RKO (cell line): ENCODE results near the gene DLX5.
"Not testable (repeated sequence)": the region's sequence is repeated elsewhere in the genome, so short reads cannot be mapped to it uniquely, and the experiment has no call there.

Source experiments
- DNase-seq: peaks from one replicate; pipeline ENCODE4 v3.0.0-alpha.2; 2016; ENCODE audit warnings: low spot score

DLX5 gene

DNA sequence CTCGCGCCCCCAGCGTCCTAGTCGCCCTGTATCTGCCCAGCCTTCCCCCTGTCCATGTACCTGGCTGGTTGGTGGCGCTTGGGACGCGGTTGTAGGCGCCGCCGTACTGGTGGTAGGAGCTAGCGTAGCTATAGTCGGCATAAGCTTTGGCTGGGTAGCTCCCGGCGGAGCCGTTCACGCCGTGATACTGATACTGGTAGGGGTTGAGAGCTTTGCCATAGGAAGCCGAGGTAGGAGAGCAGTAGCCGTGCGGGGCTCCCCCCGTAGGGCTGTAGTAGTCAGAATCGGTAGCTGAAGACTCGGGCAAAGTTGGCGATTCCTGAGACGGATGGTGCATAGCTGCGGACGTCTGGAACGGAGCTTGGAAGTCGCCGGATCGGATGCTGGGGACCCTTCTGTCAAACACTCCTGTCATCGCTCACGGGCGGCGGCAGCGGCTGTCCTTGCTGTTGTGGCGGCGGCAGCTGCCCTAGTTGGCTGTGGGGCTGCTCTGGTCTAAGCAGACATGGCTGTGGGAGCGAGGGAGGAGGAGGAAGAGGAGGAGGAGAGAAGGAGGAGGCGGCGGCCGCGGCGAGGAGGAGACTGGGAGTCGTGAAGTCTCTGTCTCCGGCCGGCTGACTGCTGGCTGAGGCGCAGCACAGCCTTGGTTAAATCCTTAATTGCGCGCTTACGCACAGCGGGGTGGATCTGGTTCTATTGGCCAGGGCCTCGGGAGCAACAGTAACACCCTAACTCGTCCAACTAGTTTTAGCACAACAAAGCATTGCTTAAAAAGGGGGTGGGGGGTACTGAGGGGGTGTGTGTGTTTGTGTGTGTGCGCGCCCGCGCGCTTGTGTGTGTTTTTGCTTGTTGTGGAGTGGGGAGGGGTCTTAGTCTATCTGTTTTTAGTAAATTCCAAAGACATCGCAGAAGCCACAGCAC is at the start of gene DLX5:
DLX5 (minus strand) TSS at position 623 of the 921 bp plus-strand sequence; CDS start at position 415, 208 bp downstream.
- no peak for DNase-seq

DNA sequence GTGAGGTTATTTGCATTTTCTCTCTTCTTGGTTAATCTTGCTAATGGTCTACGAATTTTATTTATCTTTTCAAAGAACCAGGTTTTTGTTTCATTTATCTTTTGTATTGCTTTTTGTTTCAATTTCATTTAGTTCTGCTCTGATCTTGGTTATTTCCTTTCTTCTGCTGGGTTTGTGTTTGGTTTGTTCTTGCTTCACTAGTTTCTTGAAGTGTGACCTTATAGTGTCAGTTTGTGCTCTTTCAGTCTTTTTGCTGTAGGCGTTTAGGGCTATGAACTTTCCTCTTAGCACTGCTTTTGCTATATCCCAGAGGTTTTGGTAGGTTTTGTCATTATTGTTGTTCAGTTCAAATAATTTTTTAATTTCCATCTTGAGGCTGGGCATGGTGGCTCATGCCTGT is 47.4 kb upstream of the DLX5 start:
- not testable (repeated sequence) for DNase-seq

DNA sequence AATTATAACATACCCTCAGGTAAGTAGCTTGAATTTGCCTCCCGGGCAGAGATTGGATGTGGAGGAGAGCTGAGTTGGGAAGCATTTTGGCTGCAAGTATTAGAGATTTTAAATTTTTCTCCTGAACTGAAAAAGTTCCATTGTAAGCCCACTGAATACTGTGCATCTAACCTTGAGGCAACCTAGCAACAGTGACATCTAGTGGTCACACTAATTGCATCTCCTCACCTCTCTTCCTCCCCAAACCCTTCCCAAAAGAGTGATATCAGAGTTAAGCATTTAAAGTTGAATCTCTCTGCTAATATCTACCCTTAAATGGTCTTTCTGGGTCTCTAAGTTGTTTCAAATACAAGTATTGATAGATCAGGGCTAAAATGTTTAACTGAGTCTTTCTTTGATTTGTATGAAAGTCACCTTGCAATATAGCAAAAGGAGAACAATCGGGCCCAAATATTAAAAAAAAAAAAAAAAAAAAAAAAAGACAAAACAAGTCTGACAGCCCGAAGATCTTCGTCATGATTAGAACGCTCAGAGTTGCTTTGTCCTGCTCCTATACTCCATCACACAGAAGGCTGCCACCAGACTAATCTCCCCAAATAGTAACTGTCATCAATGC is 40.4 kb upstream of the DLX5 start:
- DNase-seq = peak; percentile 68

GRCh38 chr7:97064020-97064419 is 39.4 kb upstream of the DLX5 start:
- DNase-seq = no peak

DNA sequence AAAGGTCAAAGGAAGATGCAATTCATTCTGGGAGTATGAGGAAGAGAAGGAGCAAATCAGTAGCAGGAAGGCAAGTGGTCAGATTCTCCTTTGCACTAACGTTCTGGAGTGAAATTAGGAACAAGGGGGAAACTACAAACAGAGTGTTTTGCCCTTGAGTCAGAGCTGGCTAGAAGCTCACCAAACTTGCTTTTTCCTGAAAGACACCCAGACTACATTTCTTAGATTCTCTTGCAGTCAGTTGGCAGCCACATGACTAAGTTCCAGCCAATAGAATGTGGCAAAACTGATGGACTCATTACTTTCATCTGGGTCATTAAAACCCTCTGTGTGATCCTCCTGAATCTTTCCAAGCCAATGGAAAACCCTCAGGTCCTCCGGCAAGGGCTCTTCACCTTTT is 18.6 kb upstream of the DLX5 start:
- DNase-seq = no peak

DNA sequence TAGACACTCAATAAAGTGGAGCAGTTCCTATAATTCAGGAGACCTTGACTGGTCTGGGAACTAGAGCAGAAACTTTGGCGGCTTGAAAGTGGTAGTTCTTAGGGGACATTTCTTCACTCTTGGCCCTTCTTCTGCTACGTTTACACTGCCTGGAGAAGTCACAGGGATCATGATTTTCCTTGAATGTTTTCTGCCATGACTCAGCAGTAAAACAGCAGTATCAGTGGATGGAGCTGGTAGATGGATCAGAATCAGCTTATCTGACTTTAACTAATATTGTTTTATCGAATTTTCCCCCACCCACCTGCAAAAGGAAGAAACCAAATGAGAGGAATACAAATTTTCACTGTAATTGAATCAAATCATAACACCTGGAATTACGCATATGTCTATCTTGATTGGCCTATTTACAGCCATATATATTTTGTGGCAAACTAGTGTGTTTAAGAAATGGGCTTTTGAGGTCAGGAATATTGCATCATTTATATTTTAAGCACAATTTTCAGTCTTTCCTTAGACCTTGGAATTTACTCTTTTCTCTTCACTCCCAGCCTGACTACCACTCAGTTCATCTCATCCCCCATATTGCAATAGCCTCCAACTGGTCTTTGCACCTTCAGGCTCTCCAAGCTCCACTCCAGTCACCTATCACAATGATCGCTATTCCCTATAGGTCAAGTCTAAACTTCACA is 14.9 kb upstream of the DLX5 start:
- DNase-seq = no peak

DNA sequence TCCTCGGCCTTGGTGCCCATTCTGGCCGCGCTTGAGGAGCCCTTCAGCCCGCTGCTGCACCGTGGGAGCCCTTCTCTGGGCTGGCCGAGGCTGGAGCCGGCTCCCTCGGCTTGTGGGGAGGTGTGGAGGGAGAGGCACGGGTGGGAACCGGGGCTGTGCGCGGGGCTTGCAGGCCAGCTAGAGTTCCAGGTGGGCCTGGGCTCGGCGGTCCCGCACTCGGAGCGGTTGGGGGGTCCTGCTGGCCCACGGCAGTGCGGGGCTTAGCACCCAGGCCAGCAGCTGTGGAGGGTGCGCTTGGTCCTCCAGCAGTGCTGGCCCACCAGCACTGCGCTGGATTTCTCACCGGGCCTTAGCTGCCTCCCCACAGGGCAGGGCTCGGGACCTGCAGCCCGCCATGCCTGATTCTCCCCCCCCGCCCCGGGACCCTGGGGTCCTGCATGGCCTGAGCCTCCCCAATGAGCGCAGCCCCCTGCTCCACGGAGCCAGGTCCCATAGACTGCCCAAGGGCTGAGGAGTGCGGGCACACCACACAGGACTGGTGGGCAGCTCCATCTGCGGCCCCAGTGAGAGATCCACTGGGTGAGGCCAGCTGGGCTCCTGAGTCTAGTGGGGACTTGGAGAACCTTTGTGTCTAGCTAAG is 9.7 kb upstream of the DLX5 start:
- DNase-seq = not testable (repeated sequence)

DNA sequence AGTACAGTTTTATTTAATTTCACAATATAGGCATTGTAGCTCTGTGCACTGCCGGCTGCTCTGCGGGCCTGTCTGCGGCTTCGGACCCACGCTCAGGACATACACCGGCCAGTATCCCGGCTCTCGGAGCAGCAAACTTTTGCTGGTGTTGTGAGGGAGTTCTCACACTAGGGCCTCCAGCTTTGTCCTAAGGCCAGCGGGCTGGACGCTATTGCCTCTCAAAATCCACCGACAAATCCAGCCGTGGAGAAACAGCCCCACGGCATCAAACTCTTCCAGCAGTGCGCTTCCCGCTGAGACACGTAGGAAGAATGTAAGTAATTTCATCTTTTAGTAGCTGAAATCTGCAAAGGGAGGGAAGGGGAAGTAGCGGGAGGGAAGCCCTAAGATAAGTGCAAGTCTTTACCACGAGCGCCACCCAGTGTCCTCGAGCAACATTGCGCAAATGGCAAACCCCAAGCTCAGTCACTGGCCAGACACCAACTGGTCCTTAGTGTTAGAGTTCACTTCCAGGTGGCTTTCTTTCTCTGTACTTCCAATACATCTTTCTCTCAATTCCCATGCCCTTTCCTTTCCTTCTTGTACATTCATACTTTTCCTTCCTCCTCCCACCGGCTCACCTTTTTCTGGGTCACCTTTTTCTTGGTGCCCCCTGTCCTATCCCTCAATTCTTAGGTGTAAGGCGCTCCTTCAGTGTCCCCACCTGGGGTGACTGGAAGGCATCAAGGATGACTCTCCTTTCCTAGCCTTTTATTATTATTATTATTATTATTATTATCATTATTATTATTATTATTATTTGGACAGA is 3.0 kb upstream of the DLX5 start:
- peak; percentile 82 for DNase-seq

DNA sequence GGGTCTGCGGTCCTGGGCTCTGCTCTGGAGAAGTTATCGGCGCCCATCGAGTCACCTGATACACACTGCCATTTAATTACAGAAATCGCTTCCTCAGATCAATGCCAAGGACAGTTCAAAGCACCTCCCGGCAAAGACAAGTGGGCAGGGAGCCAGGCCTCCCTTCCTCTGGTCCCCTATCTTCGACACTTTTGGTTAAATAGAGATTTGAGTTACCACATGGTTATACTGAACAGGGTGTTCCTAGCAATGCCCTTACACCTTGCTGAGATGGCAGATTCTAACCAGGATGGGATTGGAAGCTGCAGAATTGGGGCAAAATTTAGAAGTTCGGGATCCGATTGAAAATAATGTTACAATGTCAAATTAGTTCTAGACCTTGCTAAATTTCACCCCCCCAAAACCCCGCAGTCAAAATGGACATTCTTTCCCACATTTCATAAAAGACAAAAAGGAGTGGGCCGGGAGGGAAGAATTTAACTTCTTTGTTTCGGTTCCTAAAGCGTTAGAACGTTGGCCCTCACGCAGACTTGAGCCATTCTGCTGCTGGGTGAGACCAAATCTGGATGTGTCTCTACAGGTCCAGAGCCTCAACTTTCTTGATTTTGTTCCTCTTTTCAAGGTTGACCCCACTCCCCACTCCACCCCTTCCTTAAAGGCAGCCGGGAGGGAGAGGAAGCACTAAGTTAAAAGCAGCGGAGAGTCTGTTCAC is 2.2 kb upstream of the DLX5 start:
- DNase-seq = no peak

GRCh38 chr7:97025983-97026714 is 1.5 kb upstream of the DLX5 start:
- no peak for DNase-seq

DNA sequence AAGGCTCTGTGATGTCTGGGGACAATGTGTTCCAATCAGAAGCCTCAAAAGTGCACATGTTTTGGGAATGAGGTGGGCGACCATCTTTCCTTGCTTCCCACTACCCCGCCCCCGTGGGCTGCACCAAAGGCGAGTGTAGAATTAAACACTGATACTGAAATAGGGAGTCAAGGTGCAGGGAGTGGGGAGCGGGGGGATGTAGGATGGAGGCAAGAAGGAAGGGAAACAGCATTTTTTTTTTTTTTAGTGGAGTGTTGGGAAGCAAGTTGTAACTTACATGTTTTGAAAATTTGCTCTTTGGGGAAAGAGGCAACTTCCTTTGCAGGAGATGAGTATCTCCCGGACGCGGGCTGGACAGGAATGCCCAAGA is 484 bp upstream of the DLX5 start:
- DNase-seq = no peak

GRCh38 chr7:97022491-97023306 is 1.9 kb downstream of the DLX5 start:
- no peak for DNase-seq

DNA sequence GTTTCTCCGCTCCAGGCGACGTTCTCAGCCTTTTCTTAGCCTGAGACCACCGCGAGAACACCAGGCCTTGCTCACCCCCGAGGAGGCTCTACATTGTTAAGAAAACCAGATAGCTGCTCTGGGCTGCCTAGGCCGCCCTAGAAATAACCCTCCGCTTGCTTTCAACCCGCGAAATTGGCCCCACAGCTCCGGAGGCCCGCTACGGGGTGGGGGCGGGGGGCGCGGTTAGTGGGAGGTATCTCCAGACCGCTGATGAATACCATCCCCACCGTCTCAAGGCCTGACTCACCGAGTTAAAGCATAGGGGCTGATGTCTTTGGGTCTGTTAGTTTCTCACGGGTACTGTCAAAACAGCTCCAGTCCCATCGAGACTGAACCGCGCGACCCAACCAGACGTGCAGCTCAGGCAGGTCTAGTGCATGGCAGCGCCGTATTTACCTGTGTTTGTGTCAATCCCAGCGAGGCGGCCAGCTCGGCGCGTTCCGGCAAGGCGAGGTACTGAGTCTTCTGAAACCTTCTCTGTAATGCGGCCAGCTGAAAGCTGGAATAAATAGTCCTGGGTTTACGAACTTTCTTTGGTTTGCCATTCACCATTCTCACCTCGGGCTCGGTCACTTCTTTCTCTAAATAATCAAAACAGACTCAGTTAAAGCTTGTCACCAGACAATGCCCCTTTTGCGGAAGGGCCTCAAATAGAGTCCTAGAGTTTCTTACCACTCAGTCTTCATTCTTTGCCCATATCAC is 2.7 kb downstream of the DLX5 start:
- no peak for DNase-seq

DNA sequence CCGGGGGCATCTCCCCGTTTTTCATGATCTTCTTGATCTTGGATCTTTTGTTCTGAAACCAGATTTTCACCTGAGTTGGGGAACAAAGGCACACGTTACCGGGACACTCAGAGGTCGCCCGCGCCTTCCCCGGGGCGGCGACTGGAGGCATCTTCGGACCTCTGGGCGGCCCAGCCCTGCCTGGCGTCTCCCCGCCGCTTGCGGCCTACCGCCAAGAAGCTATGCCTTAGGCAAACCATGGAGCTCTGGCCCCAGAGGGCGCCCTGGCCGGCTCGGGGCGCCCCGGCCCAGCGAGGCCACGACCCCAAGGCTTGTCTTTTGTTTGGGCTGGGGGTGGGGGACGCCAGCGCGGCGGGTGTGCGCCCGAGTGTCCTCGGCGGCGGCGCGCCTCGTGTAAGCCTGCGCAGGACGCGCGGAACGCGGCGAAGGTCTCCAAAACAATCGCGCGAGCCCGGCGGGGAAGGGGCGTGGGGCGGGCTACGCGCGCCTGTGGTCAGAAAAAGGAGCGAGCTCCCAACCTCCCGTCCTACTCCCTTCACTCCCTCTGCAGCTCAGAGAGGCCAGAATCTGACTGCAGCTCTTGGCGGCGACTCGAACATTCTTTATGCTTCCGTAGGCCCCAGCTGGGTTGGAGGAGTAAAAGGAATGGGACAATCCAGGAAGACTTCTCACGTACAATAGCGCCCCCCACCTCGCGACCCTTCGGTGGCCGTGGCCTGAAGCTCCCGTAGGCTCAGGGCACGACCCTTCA is 3.5 kb downstream of the DLX5 start:
- no peak for DNase-seq

DNA sequence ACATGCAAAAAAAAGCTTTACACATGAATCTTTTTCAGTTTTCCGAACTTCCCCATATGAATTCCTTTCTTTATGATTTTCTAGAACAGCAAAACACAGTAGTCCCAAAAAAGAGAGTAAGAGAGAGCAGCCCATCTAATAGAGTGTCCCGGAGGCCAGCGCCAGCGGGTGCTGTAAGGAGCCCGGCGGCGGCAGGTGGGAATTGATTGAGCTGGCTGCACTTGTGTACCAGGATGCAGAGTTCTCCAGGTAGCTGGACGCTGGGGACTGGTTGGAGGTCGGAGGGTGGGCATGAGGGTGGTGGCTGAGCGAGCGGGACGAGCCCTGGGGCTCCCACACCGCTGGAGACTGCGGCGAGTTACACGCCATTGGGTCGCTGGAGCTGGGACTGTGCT is 4.0 kb downstream of the DLX5 start:
- no peak for DNase-seq

- DNase-seq = no peak
These were observed 4.9 kb downstream of the DLX5 start for GRCh38 chr7:97019710-97020225.

DNA sequence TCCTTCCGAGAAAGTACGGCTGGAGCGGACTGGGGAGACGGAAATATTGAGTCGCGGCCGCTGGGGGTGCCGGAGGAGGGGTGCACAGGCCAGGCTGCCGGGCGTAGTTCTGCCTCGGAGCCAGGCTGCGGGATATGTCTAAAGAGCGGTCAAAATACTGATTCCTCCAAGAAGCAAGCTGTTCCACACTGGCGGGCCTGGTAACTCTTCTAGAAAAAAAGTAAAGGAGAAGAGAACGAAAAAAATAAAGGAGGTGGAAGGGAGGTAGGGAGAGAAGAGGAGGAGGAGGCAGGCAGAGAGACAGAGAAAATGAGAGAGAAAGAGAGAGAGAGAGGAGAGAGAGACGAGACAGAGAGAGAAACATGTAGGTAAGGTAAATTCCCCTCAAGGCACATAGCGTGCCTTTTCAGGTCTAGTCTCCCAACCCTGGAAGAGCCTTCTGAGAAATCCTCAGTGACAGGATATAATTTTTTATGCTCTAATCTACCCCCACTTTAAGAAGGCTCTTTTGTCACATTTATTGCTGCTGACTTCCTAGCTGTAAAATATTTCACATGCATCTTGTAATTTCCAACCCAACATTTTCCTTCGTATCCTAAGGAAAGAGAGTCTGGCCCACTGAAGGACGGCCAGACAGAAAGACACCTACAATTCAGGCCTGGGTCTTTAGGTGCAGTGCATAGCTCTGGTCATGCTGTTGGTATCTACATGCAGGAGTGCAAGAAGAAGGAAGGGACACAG is 5.7 kb downstream of the DLX5 start:
- no peak for DNase-seq
